Calu3 (cell line): ENCODE measurements around the gene KRTAP3-1. TPM values are rescaled to one million over a fixed set of nuclear protein-coding genes. Genes with fewer than 3 reads are reported as not detected.
"Not testable (repeated sequence)": the region's sequence is repeated elsewhere in the genome, so short reads cannot be mapped to it uniquely, and the experiment has no call there.

Experiments used
- BruUV-seq: library from RNA; stranded (reverse); fragments of 400-500 nt; replicated peaks from 2 replicates; lab custom pipeline; 2021; lab: Mats Ljungman, UMichigan
- CTCF ChIA-PET: fragments of 300-600 bp; sonication (Branson Sonifier 250); formaldehyde crosslinking; loops from one replicate; lab custom pipeline; 2022; ENCODE audit warnings: antibody characterized with exemption; lab: Charles Lee
- DNase-seq: peaks from one replicate; pipeline ENCODE4 v3.0.0; 2022
- H3K27ac Mint-ChIP-seq: one replicate; pipeline ENCODE4 v1.8.0; 2022; ENCODE audit warnings: mixed read lengths; ENCODE audit not compliant: unreplicated experiment
- H3K27me3 Mint-ChIP-seq: one replicate; pipeline ENCODE4 v1.8.0; 2022; ENCODE audit warnings: mixed read lengths; ENCODE audit not compliant: unreplicated experiment
- H3K36me3 Mint-ChIP-seq: one replicate; pipeline ENCODE4 v1.8.0; 2022; ENCODE audit warnings: mild to moderate bottlenecking, moderate library complexity, mixed read lengths; ENCODE audit not compliant: insufficient read depth, unreplicated experiment
- H3K4me1 Mint-ChIP-seq: one replicate; pipeline ENCODE4 v1.8.0; 2022; ENCODE audit warnings: mild to moderate bottlenecking, low read depth, mixed read lengths; ENCODE audit not compliant: unreplicated experiment
- H3K4me3 Mint-ChIP-seq: one replicate; pipeline ENCODE4 v1.8.0; 2022; ENCODE audit warnings: mild to moderate bottlenecking, low read depth, moderate library complexity, mixed read lengths; ENCODE audit not compliant: unreplicated experiment
- H3K9me3 Mint-ChIP-seq: one replicate; pipeline ENCODE4 v1.8.0; 2022; ENCODE audit warnings: low read depth, mixed read lengths; ENCODE audit not compliant: unreplicated experiment
- CTCF ChIP-seq: fragments of 200-600 bp; IDR thresholded peaks from one replicate; pipeline ENCODE4 v1.8.0; 2022; ENCODE audit warnings: antibody characterized with exemption; ENCODE audit not compliant: unreplicated experiment
- intact Hi-C: fragments of 100-400 bp; cut with micrococcal nuclease; formaldehyde crosslinking; loops from one replicate; pipeline ENCODE4 v1.10.0; 2022; ENCODE audit not compliant: unreplicated experiment
- total RNA-seq: library from RNA; stranded (reverse); gene quantifications from 2 replicates; pipeline ENCODE4 v1.2.3, GENCODE V29; 2022

Gene KRTAP3-1
- total RNA-seq, 1 experiment from 2014 or later = not detected

DNA sequence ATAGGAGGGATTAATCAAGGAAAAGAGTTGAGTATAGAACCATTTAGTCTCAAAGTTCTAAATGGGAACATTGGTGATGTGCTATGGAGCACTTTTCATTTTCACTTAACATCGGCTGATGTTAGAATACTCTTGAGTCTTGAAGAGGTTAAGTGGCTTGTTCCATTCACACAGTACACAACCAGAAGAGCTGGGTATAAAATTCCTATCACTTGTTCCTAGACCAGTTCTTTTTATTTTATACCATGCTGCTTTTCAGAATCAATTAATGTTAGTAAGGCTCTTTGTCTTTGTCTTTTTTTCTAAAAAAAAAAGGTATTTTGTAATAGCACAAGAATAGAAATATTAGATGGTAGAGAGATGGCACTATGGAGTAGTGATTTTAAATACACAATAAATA lies 34.0 kb upstream of the KRTAP3-1 start:
- peaks cover 7% of the 10 kb centered on the region for H3K9me3 Mint-ChIP-seq
- H3K27ac Mint-ChIP-seq = no peak overlapping the region
- no peak for DNase-seq
- no peak for TF ChIP-seq CTCF
- H3K4me3 Mint-ChIP-seq = no peak overlapping the region
- CTCF ChIA-PET = interaction anchor here (0.9 kb wide), 1 partner anchor 84 kb away, joined by 3 read pairs; no protein-coding TSS in a partner anchor
- H3K36me3 Mint-ChIP-seq = peaks cover 6% of the 10 kb centered on the region
- peaks cover 35% of the 10 kb centered on the region for H3K4me1 Mint-ChIP-seq
- H3K27me3 Mint-ChIP-seq = no peaks in the 10 kb centered on the region
- intact Hi-C loops = loop anchor here (2.0 to 5.0 kb wide), 2 partner anchors 18 to 41 kb away; partner anchors contain the start of gene KRTAP2-3
- BruUV-seq = no TSS peak

DNA sequence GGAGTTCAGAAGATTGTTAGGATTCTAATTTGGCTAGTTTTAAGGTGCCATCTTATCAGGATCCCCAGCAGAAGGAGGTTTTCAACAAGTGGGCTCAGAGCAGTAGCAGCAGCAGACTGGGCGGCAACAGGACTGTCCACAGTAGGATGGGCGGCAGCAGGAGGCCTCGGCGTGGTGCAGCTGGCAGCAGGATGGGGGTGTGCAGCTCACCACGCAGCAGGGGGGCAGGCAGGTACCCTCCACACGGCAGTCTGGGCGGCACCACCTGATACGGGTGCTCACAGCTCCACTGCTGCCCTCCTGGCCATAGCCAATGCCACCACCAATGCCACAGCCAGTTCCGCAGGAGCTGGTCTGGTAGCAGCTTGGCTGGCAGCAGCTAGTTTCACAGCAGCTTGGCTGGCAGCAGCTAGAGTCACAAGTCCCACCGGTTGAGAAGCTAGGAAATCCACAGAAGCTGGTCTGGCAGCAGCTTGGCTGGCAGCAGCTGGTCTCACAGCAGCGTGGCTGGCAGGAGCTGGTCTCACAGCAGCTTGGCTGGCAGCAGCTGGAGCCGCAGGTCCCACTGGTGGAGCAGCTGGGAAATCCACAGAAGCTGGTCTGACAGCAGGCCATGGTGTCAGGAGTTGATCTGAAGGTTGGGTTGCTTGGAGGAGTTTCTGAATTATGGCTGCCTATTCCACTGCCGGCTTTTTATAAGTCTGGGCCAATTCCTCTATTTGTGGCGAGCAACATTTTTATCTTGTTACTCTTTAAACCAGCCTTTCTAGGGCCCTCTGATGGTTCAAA lies 32.0 kb upstream of the KRTAP3-1 start, which contains the start of gene KRTAP1-1:
KRTAP1-1 (minus strand) TSS at position 668 of the 789 bp plus-strand sequence; CDS start at position 615, 53 bp downstream.
- not testable (repeated sequence) for H3K9me3 Mint-ChIP-seq, H3K27me3 Mint-ChIP-seq, H3K36me3 Mint-ChIP-seq
- intact Hi-C loops = loop anchor here (1.0 to 5.0 kb wide), 5 partner anchors 39 to 184 kb away; no protein-coding TSS in a partner anchor
- peak within 1 kb of the TSS; percentile 63 for H3K4me3 Mint-ChIP-seq
- BruUV-seq = TSS peak; percentile 97
- peaks cover 36% of the 10 kb centered on the region for H3K4me1 Mint-ChIP-seq
- peak; percentile 71 for DNase-seq
- CTCF ChIA-PET = interaction anchor here (0.8 to 1.9 kb wide), 11 partner anchors 17 to 186 kb away, joined by 3 to 7 read pairs (median 3); partner anchors contain the start of genes KRT23 and KRT39
- peak; percentile 73 for TF ChIP-seq CTCF
- peak within 1 kb of the TSS; percentile 60 for H3K27ac Mint-ChIP-seq

DNA sequence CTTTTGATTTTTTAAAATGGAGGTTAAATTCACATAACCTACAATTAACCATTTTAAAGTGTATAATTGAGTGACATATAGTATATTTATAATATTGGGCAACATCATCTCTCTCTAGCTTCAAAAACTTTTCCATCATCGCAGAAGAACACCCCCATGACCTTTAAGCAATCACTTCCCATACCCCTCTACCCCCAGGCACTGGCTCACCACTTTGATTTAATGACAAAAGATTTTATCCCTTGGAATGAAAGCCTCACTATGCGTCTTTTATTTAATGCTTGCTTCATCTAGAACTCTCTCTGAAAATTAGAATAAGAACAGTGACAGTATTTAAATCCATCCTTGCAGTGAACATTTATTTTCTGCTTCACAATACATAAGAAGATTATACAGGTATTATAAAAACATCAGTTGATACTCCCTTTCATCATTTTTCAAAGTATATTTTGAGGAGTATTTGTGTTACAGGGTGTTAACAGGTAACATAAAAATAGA lies 29.0 kb upstream of the KRTAP3-1 start:
- CTCF ChIA-PET = interaction anchor here (1.1 to 1.4 kb wide), 2 partner anchors 13 to 18 kb away, joined by 3 to 7 read pairs; no protein-coding TSS in a partner anchor
- DNase-seq = no peak
- no TSS peak for BruUV-seq
- Mint-ChIP-seq H3K9me3 (no peaks in the 10 kb centered on the region), H3K27ac (no peak overlapping the region), H3K36me3 (peaks cover 6% of the 10 kb centered on the region), H3K27me3 (no peaks in the 10 kb centered on the region), H3K4me3 (no peak overlapping the region), H3K4me1 (peaks cover 49% of the 10 kb centered on the region)
- intact Hi-C loops = no loop called here
- no peak for TF ChIP-seq CTCF

DNA sequence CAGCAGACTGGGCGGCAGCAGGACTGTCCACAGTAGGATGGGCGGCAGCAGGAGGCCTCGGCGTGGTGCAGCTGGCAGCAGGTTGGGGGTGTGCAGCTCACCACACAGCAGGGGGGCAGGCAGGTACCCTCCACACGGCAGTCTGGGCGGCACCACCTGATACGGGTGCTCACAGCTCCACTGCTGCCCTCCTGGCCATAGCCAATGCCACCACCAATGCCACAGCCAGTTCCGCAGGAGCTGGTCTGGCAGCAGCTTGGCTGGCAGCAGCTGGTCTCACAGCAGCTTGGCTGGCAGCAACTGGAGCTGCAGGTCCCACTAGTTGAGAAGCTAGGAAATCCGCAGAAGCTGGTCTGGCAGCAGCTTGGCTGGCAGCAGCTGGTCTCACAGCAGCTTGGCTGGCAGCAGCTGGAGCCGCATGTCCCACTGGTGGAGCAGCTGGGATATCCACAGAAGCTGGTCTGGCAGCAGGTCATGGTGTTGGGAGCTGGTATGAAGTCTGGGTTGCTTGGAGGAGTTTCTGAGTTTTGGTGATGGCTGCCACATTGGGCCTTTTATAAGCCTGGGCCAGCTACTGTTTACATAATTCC lies 25.5 kb upstream of the KRTAP3-1 start, which contains the start of gene KRTAP1-3:
KRTAP1-3 (minus strand) TSS at position 529 of the 590 bp plus-strand sequence; CDS start at position 476, 53 bp downstream.
- intact Hi-C loops, H3K27me3 Mint-ChIP-seq, BruUV-seq, H3K9me3 Mint-ChIP-seq, DNase-seq, H3K4me3 Mint-ChIP-seq, H3K36me3 Mint-ChIP-seq: not testable (repeated sequence)
- CTCF ChIA-PET = interaction anchor here (0.7 kb wide), 1 partner anchor 10 kb away, joined by 3 read pairs; no protein-coding TSS in a partner anchor
- Mint-ChIP-seq H3K4me1 (peaks cover 32% of the 10 kb centered on the region), H3K27ac (peak within 1 kb of the TSS; percentile 45)
